Stimulated activated CD8-positive, alpha-beta memory T cell treated with anti-CD3 and anti-CD28 coated beads, Interleukin-7, amount 100 ng/mL, for 4 hours (primary cell): ENCODE measurements around the gene CRYL1.
"Not testable (repeated sequence)": the region's sequence is repeated elsewhere in the genome, so short reads cannot be mapped to it uniquely, and the experiment has no call there.

Experiments used
- DNase-seq, 2 donors: peaks; one replicate each; pipeline ENCODE4 v3.0.0-alpha.2; 2020; ENCODE audit warnings: low read depth in 2 of 2

CRYL1 gene

DNA sequence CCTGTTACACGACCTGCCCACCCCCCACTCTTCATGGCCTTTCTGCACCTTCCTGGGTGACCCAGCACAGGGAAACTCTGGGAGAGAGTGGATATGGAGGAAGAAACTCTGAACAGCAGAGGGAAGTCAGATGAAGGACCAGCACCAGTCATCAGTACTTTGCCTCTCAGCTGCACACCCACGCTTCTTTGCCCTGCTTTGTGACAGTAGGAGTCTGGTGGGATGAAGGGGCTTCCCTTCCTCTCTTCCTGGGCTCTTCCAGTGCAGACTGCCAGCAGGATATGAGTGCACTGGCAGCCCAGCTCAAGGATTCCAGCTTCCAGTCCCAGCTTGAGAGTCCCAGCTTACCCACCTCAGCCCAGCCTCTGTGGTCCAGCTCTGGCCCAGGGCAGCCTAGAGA lies 68.9 kb downstream of the CRYL1 start:
- no peak for DNase-seq

DNA sequence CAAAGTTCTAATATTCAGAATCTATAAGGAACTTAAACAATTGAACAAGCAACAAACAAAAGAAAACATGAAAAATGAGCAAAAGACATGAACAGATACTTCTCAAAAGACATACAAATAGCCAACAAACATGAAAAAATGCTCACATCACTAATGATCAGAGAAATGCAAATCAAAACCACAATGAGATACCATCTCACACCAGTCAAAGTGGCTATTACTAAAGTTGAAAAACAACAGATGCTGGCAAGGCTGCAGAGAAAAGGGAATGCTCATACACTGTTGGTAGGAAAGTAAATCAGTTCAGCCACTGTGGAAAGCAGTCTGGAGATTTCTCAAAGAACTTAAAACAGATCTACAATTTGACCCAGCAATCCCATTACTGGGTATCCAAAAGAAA lies 74.3 kb downstream of the CRYL1 start:
- DNase-seq, result no peak

DNA sequence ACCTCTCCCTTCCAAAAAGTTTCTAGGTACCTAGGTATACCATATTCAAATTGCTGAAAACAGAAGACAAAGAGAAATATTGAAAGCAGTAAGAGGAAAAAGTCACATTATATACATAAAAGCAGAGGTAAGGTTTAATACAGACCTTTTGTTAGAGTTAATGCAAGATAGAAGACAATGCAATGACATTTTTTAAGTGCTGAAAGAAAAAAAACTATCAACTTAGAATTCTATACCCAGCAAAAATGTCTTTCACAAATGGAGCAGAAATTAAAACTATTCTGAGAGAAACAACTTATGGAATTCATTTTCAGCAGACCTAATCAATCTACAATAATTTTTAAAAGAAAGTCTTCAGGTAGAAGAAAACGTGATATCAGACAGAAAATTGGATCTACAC lies 77.2 kb downstream of the CRYL1 start:
- DNase-seq, result no peak

DNA sequence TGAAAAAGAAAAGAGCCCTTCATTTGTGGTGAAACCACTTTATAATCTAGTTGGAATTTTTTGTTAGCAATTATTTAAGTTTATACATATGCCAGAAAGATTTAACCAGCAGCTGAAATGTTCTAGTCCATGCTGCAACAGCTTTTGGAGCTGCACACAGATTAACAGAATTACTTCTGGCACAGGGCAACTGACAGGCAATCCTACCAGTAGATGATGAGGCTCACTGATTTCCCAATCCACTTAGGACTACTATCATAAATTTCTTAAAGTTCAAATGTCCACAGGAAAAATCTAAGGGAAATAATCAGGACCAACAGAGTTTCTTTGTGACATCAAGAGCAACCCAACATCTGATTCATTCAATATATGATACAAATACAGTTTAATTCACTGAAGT lies 78.8 kb downstream of the CRYL1 start:
- DNase-seq, result no peak

DNA sequence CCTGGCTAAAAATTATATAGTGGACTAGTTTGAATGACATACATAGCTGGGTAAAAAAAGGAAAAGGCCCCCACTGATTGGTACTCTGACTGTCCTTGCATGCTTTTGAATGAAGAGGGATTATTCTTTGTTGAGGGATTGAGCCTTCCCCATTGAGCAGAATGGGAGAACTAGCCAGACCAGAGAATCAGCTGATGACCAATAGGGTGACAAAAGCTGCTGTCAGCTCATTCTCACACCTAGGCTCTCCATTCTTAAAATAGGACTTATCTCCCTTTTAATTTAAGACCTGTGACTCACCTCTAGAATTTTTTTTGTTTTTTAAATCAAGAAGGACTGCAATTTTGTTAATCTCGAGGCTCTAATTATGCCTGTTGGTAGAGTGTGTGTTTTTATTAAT lies 79.3 kb downstream of the CRYL1 start:
- no peak for DNase-seq

DNA sequence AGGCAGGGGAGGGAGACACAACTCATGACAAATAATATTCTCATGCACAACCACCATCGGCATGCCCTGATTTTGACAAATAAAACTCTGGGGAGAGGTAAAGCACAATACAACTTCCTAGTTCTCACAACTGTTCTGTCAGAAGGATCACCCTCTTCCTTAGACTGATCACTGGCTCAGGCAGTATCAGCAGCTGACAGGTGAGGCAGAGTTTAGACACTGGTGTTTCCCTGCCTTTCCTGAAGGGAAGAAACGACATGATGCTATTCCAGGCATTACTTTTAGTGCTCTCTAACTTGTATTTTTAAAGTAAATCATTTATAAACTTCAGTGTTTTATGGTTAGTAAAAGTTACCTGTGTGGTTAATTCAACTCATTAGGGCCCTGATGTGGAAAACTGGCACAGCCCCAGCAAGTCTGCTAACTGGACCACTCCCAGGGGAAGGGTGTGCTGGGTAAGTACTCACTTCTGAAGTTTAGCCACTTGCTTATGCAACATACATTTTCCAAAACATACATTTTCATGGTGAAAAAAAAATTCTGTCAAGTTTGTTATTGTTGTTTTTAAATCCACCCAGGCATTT lies 82.8 kb downstream of the CRYL1 start:
- DNase-seq, result no peak

DNA sequence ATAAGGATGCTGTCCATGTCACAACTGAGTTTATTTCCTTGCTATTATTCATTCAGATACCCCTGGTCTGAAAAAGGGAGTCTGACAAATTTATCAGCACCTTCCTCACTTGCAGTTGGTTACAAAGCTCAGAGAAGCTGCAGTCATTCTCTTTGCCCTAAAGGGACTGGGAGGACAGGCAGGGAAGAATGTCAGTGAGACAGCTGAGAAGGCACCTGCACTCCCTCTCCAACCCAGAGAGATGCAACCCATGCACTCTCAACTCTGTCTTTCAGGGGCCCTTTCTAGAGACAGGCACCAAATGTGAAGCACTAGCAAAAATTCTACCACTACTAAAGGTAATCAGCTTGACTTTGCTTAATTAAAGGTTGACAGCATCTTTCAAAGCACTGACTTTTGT lies 83.3 kb downstream of the CRYL1 start:
- DNase-seq, result no peak

DNA sequence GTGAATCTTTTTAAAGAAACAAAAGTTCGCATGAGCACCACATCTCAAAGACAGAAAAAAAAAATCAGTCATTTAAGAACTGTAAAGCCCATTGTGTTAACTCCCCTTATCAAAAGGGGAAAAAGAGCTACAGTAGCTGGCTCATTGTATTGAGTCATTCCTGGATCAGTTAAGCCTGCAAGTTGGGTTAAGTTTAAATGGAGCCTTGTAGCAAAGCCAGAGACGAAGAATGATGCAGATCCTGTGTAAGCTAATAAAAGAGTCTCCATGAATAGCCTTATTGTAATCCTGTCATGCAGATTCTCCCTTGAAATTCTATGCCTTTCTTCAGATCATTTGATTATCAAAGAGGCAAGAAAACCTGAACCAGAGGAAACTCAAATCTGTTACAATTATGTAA lies 83.8 kb downstream of the CRYL1 start:
- DNase-seq, result no peak

DNA sequence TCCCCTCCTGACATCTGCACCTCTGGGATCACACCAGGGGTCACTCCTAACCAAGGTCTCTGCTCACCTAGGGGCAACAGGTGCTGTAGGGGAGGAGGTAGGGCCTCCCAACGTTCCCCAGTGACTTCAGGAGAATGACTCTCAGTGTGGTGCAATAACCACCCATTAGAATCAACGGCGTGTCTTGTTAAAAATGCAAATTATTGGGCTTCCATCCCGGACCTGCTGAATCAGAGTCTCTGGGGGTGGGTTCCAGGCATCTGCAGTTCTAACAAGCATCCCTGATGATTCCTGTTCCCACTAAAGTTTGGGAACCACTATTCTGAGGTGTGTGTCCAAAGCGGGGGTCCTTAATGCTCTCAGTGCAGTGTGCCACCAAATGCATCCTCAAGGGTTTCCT lies 84.6 kb downstream of the CRYL1 start:
- no peak for DNase-seq

DNA sequence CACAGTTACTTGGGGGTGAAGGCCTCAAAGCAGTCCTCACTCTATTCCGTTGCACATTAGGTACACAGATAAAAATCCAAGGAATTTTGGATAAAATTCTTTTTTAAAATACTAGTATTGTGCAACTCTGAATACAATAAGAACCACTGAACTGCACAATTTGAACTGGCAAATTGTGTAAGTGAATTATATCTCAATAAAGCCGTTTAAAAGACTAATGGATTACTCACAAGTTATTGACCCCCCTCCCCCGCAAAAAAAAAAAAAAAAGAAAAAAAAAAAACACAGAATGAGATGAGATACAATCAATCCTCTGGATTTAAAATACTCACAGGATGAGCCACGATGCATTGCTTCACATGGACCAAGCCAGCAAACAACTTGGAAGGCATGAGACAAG lies 86.4 kb downstream of the CRYL1 start:
- DNase-seq, result no peak

DNA sequence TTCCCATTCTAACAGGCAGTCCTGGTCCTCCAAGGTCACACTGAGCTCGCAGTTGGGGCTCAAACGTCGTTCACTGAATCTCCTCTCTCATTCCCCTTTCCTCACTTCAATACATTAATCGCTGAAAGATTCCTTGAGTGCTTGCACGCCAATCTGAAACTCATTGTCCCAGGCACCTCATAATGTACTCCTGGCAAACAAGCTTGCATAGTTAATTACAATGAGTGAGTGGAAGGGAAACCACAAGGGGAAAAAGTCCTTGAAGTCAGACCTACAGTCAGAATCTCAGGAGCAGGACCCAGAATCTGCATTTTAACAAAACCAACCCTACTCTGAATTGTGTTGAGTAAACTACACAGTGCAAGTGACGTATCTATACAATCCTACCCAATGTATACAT lies 86.9 kb downstream of the CRYL1 start:
- DNase-seq, result no peak

DNA sequence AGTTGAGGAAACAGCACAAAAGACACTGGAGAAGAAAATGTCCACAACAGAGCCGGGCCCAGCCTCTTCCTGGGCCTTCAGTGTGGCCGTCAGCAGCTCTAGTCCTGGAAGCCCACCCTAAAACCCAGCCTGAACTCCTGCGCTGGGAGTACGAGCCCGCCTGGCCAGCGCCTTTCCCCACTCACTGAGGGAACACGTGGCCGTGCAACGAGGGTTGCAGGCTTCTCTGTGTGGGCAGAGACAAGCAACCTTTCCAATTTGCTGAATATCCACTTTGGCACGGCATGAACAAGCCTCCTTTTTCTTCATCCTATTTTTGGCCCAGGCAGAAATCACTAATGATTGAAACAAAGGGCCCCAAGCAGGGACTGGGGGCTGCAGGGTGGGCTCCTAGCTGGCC lies 89.2 kb downstream of the CRYL1 start:
- DNase-seq, result no peak

DNA sequence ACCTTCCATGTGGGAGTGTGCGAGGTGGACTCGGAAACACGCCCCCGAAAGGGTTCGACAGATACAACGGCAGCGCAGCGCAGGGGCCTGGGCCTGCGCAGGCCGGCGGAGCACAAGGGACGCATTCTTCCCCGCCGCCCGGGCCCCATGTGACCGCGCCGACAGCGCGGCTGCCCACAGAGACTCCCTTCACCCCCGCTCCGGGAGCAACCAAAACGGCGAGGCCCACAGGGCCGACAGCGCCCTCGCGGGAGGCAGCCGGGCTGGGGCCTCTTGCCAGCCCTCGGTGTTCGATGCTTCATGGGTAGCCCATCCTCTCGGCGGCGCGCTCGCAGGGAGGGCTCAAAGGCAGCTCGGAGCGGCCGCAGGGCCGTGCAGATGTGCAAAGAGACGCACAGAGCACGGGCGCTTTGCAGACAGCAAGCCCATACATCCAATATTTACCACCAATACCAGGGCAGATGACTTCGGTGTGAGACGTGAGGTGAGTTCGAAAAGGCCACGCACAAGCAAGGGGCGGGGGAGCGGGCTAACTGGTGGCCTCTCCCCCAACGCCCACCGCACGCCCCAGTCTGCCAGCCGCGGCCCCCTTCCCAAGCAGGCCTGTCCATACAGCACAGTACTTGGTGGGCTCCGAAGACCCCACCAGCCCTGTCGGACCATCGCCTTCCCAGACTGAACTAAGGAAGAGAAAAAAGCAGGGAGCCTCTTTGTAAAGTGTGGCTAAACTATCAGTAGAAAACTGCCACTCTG lies 89.9 kb downstream of the CRYL1 start:
- DNase-seq, result no peak

DNA sequence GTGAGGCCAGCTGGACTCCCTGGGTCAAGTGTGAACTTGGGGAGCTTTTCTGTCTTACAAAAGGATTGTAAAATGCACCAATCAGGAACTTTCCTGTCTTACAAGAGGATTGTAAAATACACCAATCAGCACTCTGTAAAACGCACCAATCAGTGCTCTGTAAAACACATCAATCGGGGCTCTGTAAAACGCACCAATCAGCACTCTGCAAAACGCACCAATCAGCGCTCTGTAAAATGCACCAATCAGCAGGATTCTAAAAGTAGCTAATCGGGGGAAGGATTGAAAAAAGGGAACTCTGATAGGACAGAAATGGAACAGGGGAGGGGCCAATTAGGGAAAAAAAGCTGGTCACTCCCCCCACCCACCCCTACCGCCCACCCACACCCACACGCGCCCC lies 91.4 kb downstream of the CRYL1 start:
- DNase-seq, result not testable (repeated sequence)

DNA sequence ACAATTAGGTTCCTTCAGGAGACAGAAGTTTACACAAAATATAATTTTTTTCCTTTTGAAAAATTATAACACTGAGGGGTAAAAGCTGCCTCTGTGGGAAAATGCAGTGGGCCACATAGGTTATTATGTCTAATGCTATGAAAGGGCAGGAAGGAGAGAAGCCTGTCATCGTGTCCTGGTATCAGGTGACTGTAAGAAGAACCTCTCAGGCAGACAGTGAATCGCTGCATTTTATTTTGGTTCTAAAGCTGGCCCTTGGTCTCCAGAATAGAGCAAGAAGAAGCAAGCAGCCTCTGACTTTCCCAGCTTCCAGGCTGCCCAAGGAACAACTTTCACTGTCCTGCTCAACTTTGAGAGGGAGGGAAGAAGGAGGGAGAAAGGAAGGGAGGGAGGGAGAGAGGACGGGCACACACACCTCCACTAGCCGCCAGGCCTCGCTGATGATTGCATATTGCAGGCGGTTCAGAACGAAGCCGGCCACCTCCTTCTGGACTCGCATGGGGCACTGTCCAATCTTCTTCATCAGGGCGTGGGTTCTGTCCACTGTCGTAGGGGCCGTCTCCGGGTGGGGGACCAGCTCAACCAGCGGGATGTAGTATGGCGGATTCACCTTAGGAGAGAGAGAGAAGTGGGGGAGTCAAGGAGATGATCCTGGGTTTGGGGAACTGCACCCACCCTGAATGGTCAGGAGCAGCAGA lies 93.8 kb downstream of the CRYL1 start:
- DNase-seq, result no peak

DNA sequence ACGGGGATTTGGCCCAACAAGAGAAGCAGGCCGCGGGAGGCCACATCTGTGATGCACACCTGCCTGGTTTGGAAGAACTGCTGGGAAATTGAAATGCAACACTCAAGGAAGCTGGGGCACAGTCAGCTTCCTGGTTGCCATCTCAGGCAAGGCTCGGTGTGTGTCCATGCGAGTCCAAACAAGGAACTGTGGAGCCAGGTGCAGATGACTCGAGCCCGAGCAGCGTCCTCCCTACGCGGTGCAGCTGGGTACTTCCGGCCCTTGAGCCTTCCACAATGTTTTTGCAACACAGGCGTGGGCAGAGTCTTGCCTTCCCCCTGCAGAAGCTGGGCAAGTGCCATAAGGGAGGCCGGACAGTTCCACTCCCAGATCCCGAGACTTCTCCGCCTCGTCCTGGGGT lies 94.6 kb downstream of the CRYL1 start:
- DNase-seq, result no peak

DNA sequence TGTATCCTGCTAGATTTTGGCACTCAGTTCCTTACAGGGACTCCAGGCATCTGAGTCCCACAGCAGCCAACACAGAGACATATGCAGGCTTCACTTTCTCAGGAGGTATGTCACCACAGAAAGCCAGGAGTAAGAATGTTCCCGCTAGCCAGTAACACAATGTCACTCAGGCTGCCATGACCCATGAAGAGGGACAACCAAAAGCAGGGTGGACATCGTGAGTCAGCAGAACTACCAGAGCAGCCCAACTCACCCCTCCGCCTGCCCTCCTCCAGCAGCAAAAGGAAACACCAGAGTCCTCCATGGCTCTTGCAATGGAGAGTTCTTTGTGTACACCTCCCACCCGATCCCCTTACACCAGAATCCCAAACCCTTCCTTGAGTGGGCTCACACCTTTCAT lies 95.4 kb downstream of the CRYL1 start:
- DNase-seq, result no peak

DNA sequence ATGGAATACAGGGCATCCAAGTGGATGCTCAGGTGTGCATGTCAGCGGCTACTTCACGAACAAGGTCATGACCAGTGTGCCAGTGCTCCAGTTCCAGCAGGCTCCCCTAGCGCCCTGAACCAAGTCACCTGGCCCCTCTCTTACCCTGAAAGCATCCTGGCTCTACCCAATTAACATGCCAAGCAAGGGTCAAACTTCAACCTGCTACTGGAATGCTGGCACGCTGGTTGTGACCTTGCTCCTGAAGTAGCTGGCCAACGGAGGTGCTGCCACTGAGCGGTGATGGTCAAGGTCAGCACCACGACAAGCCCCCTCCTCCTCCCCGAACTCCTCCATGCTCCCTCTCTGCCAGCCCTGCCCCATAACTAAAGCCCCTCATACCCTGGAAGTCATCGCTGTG lies 96.0 kb downstream of the CRYL1 start:
- DNase-seq, result no peak

DNA sequence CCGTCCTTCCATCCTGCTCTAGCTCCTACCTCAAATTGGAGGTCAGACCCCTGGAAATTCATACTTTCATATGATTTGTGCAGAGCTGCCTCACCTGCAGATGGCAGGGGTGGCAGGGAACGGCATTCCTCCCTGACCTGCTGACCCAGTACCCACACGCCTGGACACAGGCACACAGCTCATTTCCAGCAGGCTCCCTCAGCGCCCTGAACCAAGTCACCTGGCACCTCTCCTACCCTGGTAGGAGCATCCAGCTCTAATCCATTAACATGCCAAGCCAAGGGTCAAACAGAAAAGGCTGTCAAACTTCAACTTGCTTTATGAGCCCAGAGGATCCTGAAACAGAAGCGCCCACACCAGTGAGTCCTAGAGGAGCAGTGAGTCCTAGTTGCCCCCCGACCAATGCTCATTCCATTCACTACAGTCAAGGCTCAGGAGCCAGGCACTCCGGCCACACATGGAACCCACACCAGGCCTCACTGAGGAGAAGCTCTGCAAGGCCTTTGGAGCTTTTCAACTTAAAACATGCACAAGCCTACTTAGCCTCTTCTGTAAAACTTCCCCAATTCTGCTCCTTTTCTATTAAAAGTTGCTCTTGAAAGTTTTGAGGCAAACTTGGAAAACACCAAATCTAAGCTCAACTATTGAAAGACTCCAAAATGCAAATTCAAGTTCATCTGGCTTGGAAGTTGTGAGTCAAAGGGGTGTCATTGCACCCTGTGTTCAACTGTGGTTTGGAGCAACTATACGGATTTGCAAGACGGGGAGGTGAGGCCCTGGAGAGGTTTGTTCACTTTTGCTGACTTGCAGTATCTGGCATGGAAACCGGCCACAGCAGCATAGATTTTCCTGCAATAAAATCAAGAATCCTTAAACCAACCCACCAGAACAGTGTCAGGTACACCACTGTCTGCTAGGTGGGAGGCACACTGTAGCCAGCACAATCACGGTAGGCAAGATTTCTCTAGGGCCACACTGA lies 96.7 kb downstream of the CRYL1 start:
- DNase-seq, result no peak

DNA sequence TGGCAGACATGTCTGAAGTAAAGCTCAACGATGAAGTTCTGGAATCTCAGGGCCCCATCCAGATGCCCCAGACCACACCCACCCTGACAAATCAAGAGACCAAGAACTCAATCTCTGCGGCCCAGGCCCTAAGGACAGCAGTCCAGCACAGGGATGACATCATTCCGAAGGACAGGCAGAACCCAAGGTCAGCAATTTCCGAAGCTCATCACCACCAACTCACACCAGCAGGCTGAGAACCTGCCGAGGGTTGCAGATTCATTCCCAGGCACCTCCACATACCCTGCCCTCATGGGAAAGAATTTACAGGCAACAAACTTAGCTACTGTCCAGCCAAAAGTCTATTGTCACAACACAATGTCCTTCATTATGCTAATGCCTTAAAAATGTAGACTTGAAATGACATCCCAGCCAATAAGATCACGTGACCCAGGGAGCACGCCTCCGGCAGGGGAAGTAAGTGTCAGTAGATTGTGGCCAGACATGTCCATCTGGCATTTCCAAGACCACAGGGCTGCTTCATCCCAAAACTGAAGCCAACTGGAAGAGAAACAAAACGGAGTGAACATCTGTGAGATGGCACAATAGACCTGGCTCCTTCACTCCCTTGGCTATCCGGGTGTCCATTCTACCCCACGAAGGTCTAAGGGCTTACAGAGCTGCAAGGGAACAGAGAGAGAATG lies 98.8 kb downstream of the CRYL1 start:
- DNase-seq, result no peak

DNA sequence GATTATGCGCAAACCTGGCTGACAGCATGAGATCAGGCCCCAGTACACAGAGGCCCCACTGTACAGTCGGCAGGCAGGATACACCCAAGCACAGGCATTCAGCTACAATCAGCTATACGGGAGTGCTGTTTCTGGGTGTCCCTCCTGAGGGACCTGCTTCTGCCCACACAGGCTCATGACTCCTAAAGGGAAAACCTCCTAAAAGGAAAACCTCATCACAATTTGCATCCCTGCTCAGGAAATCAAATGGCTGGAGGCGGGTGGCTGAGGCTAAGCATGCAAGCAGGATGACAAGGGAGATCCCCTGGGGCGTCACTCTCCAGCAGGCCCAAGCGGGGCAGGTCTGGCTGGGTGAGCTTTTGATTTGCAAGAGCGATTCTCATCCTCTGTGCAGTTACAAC lies 99.8 kb downstream of the CRYL1 start:
- DNase-seq, result no peak

DNA sequence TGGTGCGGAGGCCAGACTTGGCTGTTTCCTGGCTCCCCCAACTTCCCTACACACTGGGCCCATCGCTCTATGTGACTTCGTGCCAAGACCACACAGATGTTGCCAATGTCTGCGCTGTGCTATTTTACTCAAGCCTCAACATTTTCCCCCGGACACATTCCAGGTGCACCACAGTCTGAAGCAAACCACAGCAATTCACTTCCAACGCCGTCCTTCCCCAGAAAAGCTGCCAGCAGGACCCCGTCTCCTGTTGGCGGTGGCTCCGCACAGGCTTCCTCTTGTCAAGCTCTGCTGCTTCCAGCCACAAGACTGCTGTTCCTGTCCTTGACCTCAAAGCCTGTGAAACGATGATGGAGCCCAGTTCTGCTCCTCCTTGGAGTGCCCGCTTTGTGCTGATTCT lies 100.7 kb downstream of the CRYL1 start:
- no peak for DNase-seq
